Ishikawa (cell line): ENCODE data around the gene MGLL.

ENCODE experiments used
- CEBPB ChIP-seq: IDR thresholded peaks from 2 replicates; pipeline ENCODE4 v1.6.1; 2012
- CREB1 ChIP-seq: IDR thresholded peaks from 2 replicates; pipeline ENCODE4 v1.6.1; 2012; ENCODE audit warnings: low read depth
- EGR1 ChIP-seq: IDR thresholded peaks from 2 replicates; pipeline ENCODE4 v1.6.1; 2012
- EP300 ChIP-seq: IDR thresholded peaks from 2 replicates; pipeline ENCODE4 v1.6.1; 2012; ENCODE audit warnings: borderline replicate concordance
- FOXM1 ChIP-seq: IDR thresholded peaks from 2 replicates; pipeline ENCODE4 v1.6.1; 2012; ENCODE audit warnings: low read depth, borderline replicate concordance
- NFIC ChIP-seq: IDR thresholded peaks from 2 replicates; pipeline ENCODE4 v1.6.1; 2012
- RAD21 ChIP-seq: IDR thresholded peaks from 2 replicates; pipeline ENCODE4 v1.6.1; 2012; ENCODE audit warnings: low read depth
- REST ChIP-seq: IDR thresholded peaks from 2 replicates; pipeline ENCODE4 v1.6.1; 2012; ENCODE audit warnings: low read depth, mild to moderate bottlenecking
- TAF1 ChIP-seq: IDR thresholded peaks from 2 replicates; pipeline ENCODE4 v1.6.1; 2012; ENCODE audit warnings: low read depth, mild to moderate bottlenecking
- YY1 ChIP-seq: IDR thresholded peaks from 2 replicates; pipeline ENCODE4 v1.6.1; 2012; ENCODE audit warnings: low read depth
- ZBTB7A ChIP-seq: IDR thresholded peaks from 2 replicates; pipeline ENCODE4 v1.6.1; 2012; ENCODE audit warnings: low read depth
- TF ChIP-seq, protein P1 (sequence below): IDR thresholded peaks from 2 replicates; pipeline ENCODE4 v1.6.1; 2012

DNA sequence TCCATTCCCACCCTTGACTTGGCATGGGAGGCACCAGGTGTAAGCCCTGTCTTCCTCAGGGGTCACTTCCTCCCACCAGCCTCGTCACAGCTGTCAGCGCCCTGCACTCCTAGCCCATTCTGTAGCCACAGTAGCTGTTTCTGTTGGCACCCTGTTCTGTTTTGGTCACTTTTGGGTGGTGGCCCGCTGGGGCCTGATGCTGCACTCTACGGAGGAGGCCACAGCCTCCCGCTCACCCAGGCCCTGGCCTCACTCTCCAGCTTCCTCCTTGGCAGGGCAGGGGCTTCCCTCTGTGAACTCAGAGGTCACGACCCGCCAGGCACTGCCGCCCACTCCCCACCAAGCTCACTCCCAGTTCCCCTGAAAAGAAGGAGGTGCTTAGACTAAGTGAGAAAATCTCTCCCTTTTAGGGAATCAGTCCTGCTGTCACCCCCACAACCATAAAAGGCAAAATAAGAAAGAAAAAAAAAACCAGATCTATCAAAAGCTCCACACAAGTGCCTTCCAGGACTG is 68.4 kb downstream of the MGLL start:
- TF ChIP-seq EGR1 = no peak
- TF ChIP-seq REST = no peak
- TF ChIP-seq, protein P1, sequence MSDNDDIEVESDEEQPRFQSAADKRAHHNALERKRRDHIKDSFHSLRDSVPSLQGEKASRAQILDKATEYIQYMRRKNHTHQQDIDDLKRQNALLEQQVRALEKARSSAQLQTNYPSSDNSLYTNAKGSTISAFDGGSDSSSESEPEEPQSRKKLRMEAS = no peak
- no peak for TF ChIP-seq EP300
- TF ChIP-seq TAF1 = no peak
- no peak for TF ChIP-seq ZBTB7A
- no peak for TF ChIP-seq FOXM1
- no peak for TF ChIP-seq RAD21
- TF ChIP-seq CREB1 = no peak
- no peak for TF ChIP-seq NFIC
- TF ChIP-seq CEBPB = no peak
- no peak for TF ChIP-seq YY1
